Progenitor cell of endocrine pancreas (in vitro differentiated cells): ENCODE results near the gene ZSWIM5. TPM values are rescaled to one million over a fixed set of nuclear protein-coding genes. Genes with fewer than 3 reads are reported as not detected.
"Not testable (repeated sequence)": the region's sequence is repeated elsewhere in the genome, so short reads cannot be mapped to it uniquely, and the experiment has no call there.

ENCODE experiments used
- DNase-seq: peaks from one replicate; pipeline ENCODE4 v3.0.0; 2021; ENCODE audit warnings: low spot score; ENCODE audit not compliant: unreplicated experiment
- H3K27ac Mint-ChIP-seq: 2 replicates; pipeline ENCODE4 v1.8.0; 2021; ENCODE audit warnings: mild to moderate bottlenecking, moderate library complexity, mixed read lengths
- H3K27me3 Mint-ChIP-seq: 2 replicates; pipeline ENCODE4 v1.8.0; 2021; ENCODE audit warnings: mixed read lengths
- H3K36me3 Mint-ChIP-seq: 2 replicates; pipeline ENCODE4 v1.8.0; 2022; ENCODE audit warnings: mixed read lengths; ENCODE audit not compliant: insufficient read depth
- H3K4me1 Mint-ChIP-seq: 2 replicates; pipeline ENCODE4 v1.8.0; 2021; ENCODE audit warnings: low read depth, mixed read lengths
- H3K4me3 Mint-ChIP-seq: 2 replicates; pipeline ENCODE4 v1.8.0; 2021; ENCODE audit warnings: low read depth, mild to moderate bottlenecking, moderate library complexity, mixed read lengths
- H3K9me3 Mint-ChIP-seq: 2 replicates; pipeline ENCODE4 v1.8.0; 2021; ENCODE audit warnings: low read depth, mixed read lengths
- long read RNA-seq: library from polyadenylated mRNA; unstranded; transcript quantifications from one replicate; pipeline ENCODE4 v2.0.0, GENCODE V29; 2020
- total RNA-seq: library from RNA; stranded (reverse); gene quantifications from 2 replicates; pipeline ENCODE4 v1.2.1, GENCODE V29; 2021
- TF ChIP-seq, protein P1 (sequence below): fragments of 200-600 bp; sonication (generic); IDR thresholded peaks from one replicate; pipeline ENCODE4 v1.5.0; 2021; ENCODE audit warnings: antibody characterized with exemption, mild to moderate bottlenecking; ENCODE audit not compliant: unreplicated experiment

The ZSWIM5 gene
- total RNA-seq = 8.5 and 9.2 TPM in 2 replicates
- long read RNA-seq, partial matches to known transcripts = 1 of 2 reads
- long read RNA-seq, other reads (novel, unspliced or antisense) = 1 of 2 reads

DNA sequence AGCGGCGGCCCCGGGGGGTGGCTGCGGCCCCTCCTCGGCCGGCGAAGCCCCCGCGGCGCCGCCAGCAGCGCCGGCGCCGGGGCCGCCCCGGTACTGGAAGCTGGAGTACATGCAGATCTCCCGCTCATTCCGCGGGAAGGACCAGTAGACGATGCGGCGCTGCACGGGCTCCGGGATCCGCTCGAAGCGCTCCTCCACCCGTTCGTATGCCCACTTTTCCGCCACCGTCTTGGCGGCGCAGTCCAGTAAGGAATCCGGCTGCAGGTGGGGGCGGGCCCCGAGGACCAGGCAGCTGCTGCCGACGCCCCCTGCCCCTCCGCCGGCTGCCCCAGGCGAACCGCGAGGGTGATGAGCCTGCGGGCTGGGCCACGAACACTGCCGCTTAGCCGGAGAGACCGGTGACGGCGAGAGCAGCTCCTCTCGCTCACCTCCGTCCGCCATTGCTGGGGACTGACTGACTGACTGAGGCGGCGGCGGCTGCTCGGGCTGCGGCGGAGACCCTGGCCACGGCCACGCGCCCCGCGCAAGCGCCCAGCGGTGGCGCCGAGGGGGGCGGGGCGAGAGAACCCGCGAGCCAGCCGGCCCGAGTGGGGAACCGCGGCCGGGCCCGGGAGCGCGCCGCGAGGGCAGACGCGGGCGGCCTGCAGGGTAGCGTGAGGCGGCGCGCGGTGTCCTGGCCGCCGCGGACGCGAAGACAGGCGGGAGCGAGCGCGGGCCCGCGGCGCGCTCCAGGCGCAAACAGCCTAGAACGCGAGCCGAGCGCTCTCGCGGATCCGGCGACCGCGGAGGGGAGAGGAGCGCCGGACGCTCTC is at the start of gene ZSWIM5:
Gene ZSWIM5, minus strand, starts transcription at position 696 of the 812 bp plus-strand sequence. Its CDS starts 255 bp downstream, at position 441.
- Mint-ChIP-seq H3K4me1 (peaks cover 14% of the 10 kb centered on the region), H3K36me3 (no peaks in the 10 kb centered on the region), H3K4me3 (peak within 1 kb of the TSS; percentile 93), H3K27ac (peak within 1 kb of the TSS; percentile 93), H3K9me3 (no peaks in the 10 kb centered on the region), H3K27me3 (peaks cover 15% of the 10 kb centered on the region)
- TF ChIP-seq, protein P1, sequence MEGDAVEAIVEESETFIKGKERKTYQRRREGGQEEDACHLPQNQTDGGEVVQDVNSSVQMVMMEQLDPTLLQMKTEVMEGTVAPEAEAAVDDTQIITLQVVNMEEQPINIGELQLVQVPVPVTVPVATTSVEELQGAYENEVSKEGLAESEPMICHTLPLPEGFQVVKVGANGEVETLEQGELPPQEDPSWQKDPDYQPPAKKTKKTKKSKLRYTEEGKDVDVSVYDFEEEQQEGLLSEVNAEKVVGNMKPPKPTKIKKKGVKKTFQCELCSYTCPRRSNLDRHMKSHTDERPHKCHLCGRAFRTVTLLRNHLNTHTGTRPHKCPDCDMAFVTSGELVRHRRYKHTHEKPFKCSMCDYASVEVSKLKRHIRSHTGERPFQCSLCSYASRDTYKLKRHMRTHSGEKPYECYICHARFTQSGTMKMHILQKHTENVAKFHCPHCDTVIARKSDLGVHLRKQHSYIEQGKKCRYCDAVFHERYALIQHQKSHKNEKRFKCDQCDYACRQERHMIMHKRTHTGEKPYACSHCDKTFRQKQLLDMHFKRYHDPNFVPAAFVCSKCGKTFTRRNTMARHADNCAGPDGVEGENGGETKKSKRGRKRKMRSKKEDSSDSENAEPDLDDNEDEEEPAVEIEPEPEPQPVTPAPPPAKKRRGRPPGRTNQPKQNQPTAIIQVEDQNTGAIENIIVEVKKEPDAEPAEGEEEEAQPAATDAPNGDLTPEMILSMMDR = no peak
- DNase-seq = peak; percentile 61

DNA sequence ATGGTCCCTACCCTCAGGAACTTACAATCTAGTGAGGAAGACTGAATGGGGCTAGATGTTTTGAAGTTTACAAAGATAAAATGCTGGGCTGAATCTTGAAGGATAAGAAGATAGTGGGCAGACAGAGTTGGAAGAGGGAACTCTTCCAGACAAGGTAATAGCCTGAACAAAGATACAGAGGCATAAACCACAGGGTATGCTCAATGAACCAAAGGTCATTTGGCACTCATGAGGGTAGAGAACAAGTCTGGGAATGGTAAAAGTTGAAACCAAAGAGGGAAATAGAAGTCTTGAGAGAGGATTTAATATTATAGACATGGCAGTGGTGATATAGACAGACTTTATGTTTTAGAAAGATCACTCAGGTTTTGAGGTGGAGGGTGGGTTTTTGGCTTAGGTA is 48.1 kb upstream of the ZSWIM5 start:
- TF ChIP-seq, protein P1 = no peak
- Mint-ChIP-seq H3K36me3 (peaks cover 10% of the 10 kb centered on the region), H3K27ac (no peak overlapping the region), H3K27me3 (peaks cover 8% of the 10 kb centered on the region), H3K9me3 (peaks cover 26% of the 10 kb centered on the region), H3K4me1 (no peaks in the 10 kb centered on the region), H3K4me3 (no peak overlapping the region)
- no peak for DNase-seq

DNA sequence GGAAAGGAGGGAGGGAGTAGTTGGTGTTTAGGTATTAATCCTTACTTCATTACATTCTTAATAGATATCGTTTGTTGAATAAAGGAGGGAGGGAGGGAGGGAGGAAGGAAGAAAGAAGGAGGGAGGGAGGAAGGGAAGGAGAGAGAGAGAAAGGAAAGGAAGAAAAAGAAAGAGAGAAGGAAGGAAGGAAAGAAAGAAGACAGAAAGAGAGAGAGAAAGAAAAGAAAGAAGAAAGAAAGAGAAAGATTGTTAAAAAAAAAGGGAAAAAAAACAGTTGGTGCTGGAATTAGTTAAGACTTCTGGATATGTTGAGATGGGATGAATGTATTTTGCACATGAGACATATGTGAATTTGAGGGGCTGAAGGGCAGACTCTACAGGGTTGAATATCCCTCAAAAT is 44.1 kb upstream of the ZSWIM5 start:
- no peaks in the 10 kb centered on the region for H3K4me1 Mint-ChIP-seq
- H3K27ac Mint-ChIP-seq = no peak overlapping the region

DNA sequence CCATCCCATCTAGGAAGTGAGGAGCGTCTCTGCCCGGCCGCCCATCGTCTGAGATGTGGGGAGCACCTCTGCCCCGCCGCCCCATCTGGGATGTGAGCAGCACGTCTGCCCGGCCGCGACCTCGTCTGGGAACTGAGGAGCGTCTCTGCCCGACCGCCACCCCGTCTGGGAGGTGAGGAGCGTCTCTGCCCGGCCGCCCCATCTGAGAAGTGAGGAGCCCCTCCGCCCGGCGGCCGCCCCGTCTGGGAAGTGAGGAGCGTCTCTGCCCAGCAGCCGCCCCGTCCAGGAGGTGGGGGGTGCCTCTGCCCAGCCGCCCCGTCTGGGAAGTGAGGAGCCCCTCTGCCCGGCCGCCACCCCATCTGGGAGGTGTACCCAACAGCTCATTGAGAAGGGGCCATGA is 41.6 kb upstream of the ZSWIM5 start:
- H3K9me3 Mint-ChIP-seq = peaks cover 10% of the 10 kb centered on the region

More for the DNA sequence above, 44.1 kb upstream of the ZSWIM5 start:
- no peak for DNase-seq
- peaks cover 8% of the 10 kb centered on the region for H3K27me3 Mint-ChIP-seq
- TF ChIP-seq, protein P1 = no peak
- no peaks in the 10 kb centered on the region for H3K36me3 Mint-ChIP-seq
- H3K9me3 Mint-ChIP-seq = peaks cover 5% of the 10 kb centered on the region
- no peak overlapping the region for H3K4me3 Mint-ChIP-seq

DNA sequence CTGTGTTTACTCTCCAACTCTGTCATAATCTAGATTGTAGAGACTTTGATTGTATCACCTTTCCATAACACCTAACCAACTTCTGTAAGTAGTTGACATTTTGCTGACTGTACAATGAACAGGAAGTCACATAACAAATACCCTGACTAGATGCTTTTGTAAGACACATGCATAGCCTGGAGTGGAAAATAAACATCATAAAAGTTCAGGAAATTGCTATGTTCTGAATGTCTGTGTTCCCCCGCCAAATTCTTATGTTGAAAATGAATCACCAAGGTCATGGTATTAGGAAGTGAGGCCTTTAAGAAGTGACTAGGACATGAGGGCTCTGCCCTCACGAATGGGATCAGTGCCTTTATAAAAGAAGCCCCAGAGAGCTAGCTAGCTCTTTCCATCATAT is 40.4 kb upstream of the ZSWIM5 start:
- TF ChIP-seq, protein P1 = no peak
- H3K27ac Mint-ChIP-seq = no peak overlapping the region
- DNase-seq = no peak
- peaks cover 23% of the 10 kb centered on the region for H3K9me3 Mint-ChIP-seq
- H3K4me3 Mint-ChIP-seq = no peak overlapping the region
- peaks cover 12% of the 10 kb centered on the region for H3K27me3 Mint-ChIP-seq
- H3K36me3 Mint-ChIP-seq = peaks cover 3% of the 10 kb centered on the region
- H3K4me1 Mint-ChIP-seq = no peaks in the 10 kb centered on the region

More for the DNA sequence above, 41.6 kb upstream of the ZSWIM5 start:
- not testable (repeated sequence) for DNase-seq, H3K4me3 Mint-ChIP-seq, H3K27ac Mint-ChIP-seq, H3K4me1 Mint-ChIP-seq, H3K36me3 Mint-ChIP-seq
- peaks cover 12% of the 10 kb centered on the region for H3K27me3 Mint-ChIP-seq

DNA sequence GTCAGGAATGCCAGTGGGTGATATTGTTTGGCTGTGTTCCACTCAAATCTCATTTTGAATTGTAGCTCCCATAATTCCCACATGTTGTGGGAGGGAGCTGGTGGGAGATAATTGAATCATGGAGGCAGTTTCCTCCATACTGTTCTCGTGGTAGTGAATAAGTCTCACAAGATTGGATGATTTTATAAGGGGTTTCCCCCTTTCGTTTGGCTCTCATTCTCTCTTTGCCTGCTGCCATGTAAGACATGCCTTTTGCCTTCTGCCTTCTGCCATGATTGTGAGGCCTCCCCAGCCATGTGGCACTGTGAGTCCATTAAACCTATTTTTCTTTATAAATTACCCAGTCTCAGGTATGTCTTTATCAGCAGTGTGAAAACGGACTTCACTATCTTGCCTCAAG is 40.0 kb upstream of the ZSWIM5 start:
- H3K9me3 Mint-ChIP-seq = peaks cover 25% of the 10 kb centered on the region
- not testable (repeated sequence) for DNase-seq, H3K4me1 Mint-ChIP-seq, H3K4me3 Mint-ChIP-seq, H3K36me3 Mint-ChIP-seq, H3K27me3 Mint-ChIP-seq, H3K27ac Mint-ChIP-seq
